K562 (cell line): ENCODE results near the gene MYADML2. TPM values are rescaled to one million over a fixed set of nuclear protein-coding genes. Genes with fewer than 3 reads are reported as not detected.

Experiments used
- BCLAF1 ChIP-seq, 2 experiments: fragments of 450-650 bp in 1 of 2; IDR thresholded peaks; 2 replicates each; pipeline ENCODE4 v1.6.1; 2011 to 2017; ENCODE audit warnings: low read depth in 2 of 2, antibody characterized with exemption in 1 of 2, borderline replicate concordance in 1 of 2, low read length in 1 of 2, mild to moderate bottlenecking in 1 of 2, mixed read lengths in 1 of 2; ENCODE audit not compliant: control insufficient read depth in 1 of 2
- CHD1 ChIP-seq: fragments of 200-600 bp; sonication (generic); IDR thresholded peaks from one replicate; pipeline ENCODE4 v1.6.1; 2012; ENCODE audit warnings: mild to moderate bottlenecking, moderate library complexity, low read length, inconsistent platforms
- EP400 ChIP-seq: fragments of 450-650 bp; IDR thresholded peaks from 2 replicates; pipeline ENCODE4 v1.6.1; 2017; ENCODE audit warnings: antibody characterized with exemption, mild to moderate bottlenecking, moderate library complexity
- PCBP2 ChIP-seq: fragments of 200-400 bp; formaldehyde crosslinking; IDR thresholded peaks from 2 replicates; pipeline ENCODE4 v1.6.1; 2018; ENCODE audit warnings: low read length, low read depth, mild to moderate bottlenecking, moderate library complexity; ENCODE audit not compliant: poor library complexity, severe bottlenecking
- PML ChIP-seq: IDR thresholded peaks from 2 replicates; pipeline ENCODE4 v1.6.1; 2012; ENCODE audit warnings: low read length, inconsistent platforms
- RAD51 ChIP-seq: fragments of 450-650 bp; IDR thresholded peaks from 2 replicates; pipeline ENCODE4 v1.7.1; 2016; ENCODE audit warnings: low read depth, mild to moderate bottlenecking, borderline replicate concordance
- SNRNP70 ChIP-seq: fragments of 200-400 bp; formaldehyde crosslinking; optimal IDR thresholded peaks from 2 replicates; pipeline ENCODE3; 2017; ENCODE audit warnings: low read depth, low read length
- ZNF280A ChIP-seq: fragments of 450-650 bp; IDR thresholded peaks from 2 replicates; pipeline ENCODE4 v1.6.1; 2018; ENCODE audit warnings: mild to moderate bottlenecking, low read depth; ENCODE audit not compliant: partially characterized antibody
- ZNF384 ChIP-seq: IDR thresholded peaks from 2 replicates; pipeline ENCODE4 v1.6.1; 2012; ENCODE audit warnings: low read depth, low read length, improper control_type of control experiment
- ZNF655 ChIP-seq: fragments of 250-450 bp; sonication (Bioruptor Pico); IDR thresholded peaks from 2 replicates; pipeline ENCODE4 v1.5.0; 2021
- polyA plus RNA-seq, 8 experiments: library from polyadenylated mRNA; depleted of rRNA in 4 of 8; stranded (reverse) in 5 of 8; unstranded in 3 of 8; fragments of >200 nt; fragmentation: Nextera tagmentation in 2 of 8; fragmentation: Illumina TruSeq in 1 of 8; extraction: Ambion mirVana in 2 of 8; extraction: Trizol in 1 of 8; gene quantifications; 2 replicates each; pipeline versions ENCODE4 v1.2.1 to v1.2.3, GENCODE V29; 2011 to 2014; ENCODE audit warnings: inconsistent platforms in 1 of 8, missing spikeins in 1 of 8
- total RNA-seq, 7 experiments: library from RNA; depleted of rRNA in 6 of 7; stranded (reverse); fragments of >200 nt in 6 of 7; fragmentation: Illumina TruSeq in 2 of 7; extraction: Trizol in 2 of 7; gene quantifications; 2 replicates each; pipeline versions ENCODE4 v1.2.1 to v1.2.3, GENCODE V29; 2011 to 2021; ENCODE audit warnings: low replicate concordance in 1 of 7

Gene MYADML2
- total and polyA plus RNA-seq, 9 of the 15 experiments (the other 6 are each of a cell fraction or from before 2014, with no cell fraction given), result not detected

GRCh38 chr17:81923302-81924260 lies 23.5 kb downstream of the MYADML2 start (continued):
- TF ChIP-seq PCBP2 (no peak), SNRNP70 (no peak), ZNF280A (no peak), ZNF655 (no peak), ZNF384 (no peak), PML (no peak), BCLAF1 (IDR thresholded peaks at IDR 0.05; ENCODE audit: borderline replicate concordance in 1 of 2, control insufficient read depth in 1 of 2, low read depth in 2 of 2, low read length in 1 of 2) (0 out of 4 replicates have a peak, but pooled peaks of 1 of the 2 experiments have one; percentile 48), RAD51 (no peak), CHD1 (no peak), EP400 (peak; percentile 83)
